IMR-90 (cell line): ENCODE data around the gene MPRIP. TPM values are rescaled to one million over a fixed set of nuclear protein-coding genes. Genes with fewer than 3 reads are reported as not detected.

ENCODE experiments used
- ATAC-seq: fragments of 200-7000 bp; cut with Tn5 transposase; 2 replicates; pipeline ENCODE4 v1.9.1; 2020; ENCODE audit warnings: low read depth, mild to moderate bottlenecking, moderate library complexity
- BruUV-seq: library from RNA; stranded (reverse); fragments of 400-500 nt; replicated peaks from 2 replicates; lab custom pipeline; 2021; lab: Mats Ljungman, UMichigan
- CTCF ChIA-PET: fragments of 300-600 bp; formaldehyde crosslinking; extraction: SDS; loops from one replicate; lab custom pipeline; 2021; ENCODE audit warnings: antibody characterized with exemption; lab: Yijun Ruan, JAX
- POLR2A ChIA-PET: fragments of 300-600 bp; sonication (Branson Sonifier 250); formaldehyde crosslinking; loops from one replicate; lab custom pipeline; 2022; ENCODE audit warnings: antibody characterized with exemption; ENCODE audit not compliant: unreplicated experiment; lab: Charles Lee
- DNase-seq: peaks from one replicate; pipeline ENCODE4 v3.0.0; 2013
- H2AFZ ChIP-seq: replicated peaks from 2 replicates; pipeline ENCODE3; 2013; ENCODE audit warnings: low read length, mild to moderate bottlenecking; ENCODE audit not compliant: poor library complexity
- H2AK5ac ChIP-seq: 2 replicates; pipeline ENCODE4 v1.6.1; 2013; ENCODE audit warnings: low read depth, low read length, inconsistent platforms
- H2AK9ac ChIP-seq: replicated peaks from 2 replicates; pipeline ENCODE3; 2013; ENCODE audit warnings: mild to moderate bottlenecking, low read depth, low read length, moderate library complexity; ENCODE audit not compliant: poor library complexity
- H2BK120ac ChIP-seq: 2 replicates; pipeline ENCODE4 v1.6.1; 2013; ENCODE audit warnings: low read depth, low read length, inconsistent platforms
- H2BK15ac ChIP-seq: 3 replicates; pipeline ENCODE4 v1.6.1; 2013; ENCODE audit warnings: low read depth, low read length, inconsistent platforms
- H2BK20ac ChIP-seq: 2 replicates; pipeline ENCODE4 v1.6.1; 2013; ENCODE audit warnings: low read depth, mild to moderate bottlenecking, inconsistent platforms, low read length, moderate library complexity
- H2BK5ac ChIP-seq: 2 replicates; pipeline ENCODE4 v1.6.1; 2013; ENCODE audit warnings: mild to moderate bottlenecking, low read depth, low read length, inconsistent platforms; ENCODE audit not compliant: poor library complexity, severe bottlenecking
- H3K14ac ChIP-seq: replicated peaks from 2 replicates; pipeline ENCODE4 v1.6.1; 2013; ENCODE audit warnings: low read depth, low read length, inconsistent platforms
- H3K18ac ChIP-seq: 2 replicates; pipeline ENCODE4 v1.6.1; 2013; ENCODE audit warnings: low read depth, low read length, control low read depth
- H3K23ac ChIP-seq: 2 replicates; pipeline ENCODE4 v1.6.1; 2013; ENCODE audit warnings: low read depth, low read length, inconsistent platforms
- H3K27ac ChIP-seq: 2 replicates; pipeline ENCODE4 v1.5.1; 2013; ENCODE audit warnings: mild to moderate bottlenecking, control low read depth, low read length; ENCODE audit not compliant: insufficient read depth
- H3K27me3 ChIP-seq: 2 replicates; pipeline ENCODE4 v1.6.1; 2013; ENCODE audit warnings: low read length; ENCODE audit not compliant: control insufficient read depth, insufficient read depth
- H3K36me3 ChIP-seq: 2 replicates; pipeline ENCODE4 v1.6.1; 2013; ENCODE audit warnings: low read length, mixed read lengths; ENCODE audit not compliant: control insufficient read depth, insufficient read depth
- H3K4ac ChIP-seq: 2 replicates; pipeline ENCODE4 v1.6.1; 2013; ENCODE audit warnings: low read depth, low read length, inconsistent platforms
- H3K4me1 ChIP-seq: 2 replicates; pipeline ENCODE4 v1.6.1; 2013; ENCODE audit warnings: low read length, mixed read lengths; ENCODE audit not compliant: control insufficient read depth, insufficient read depth
- H3K4me2 ChIP-seq: 2 replicates; pipeline ENCODE4 v1.6.1; 2013; ENCODE audit warnings: low read depth, mild to moderate bottlenecking, control low read depth, low read length, moderate library complexity
- H3K4me3 ChIP-seq: 2 replicates; pipeline ENCODE4 v1.5.1; 2013; ENCODE audit warnings: low read depth, mild to moderate bottlenecking, control low read depth, low read length, moderate library complexity; ENCODE audit not compliant: insufficient read depth
- H3K56ac ChIP-seq: 2 replicates; pipeline ENCODE4 v1.6.1; 2013; ENCODE audit warnings: low read length, inconsistent platforms; ENCODE audit not compliant: insufficient read depth; ENCODE audit errors: extremely low read depth
- H3K79me1 ChIP-seq, 2 experiments: 2 replicates each; pipeline ENCODE4 v1.6.1; 2013; ENCODE audit warnings: low read length in 2 of 2, inconsistent platforms in 1 of 2, low read depth in 1 of 2
- H3K9ac ChIP-seq: 2 replicates; pipeline ENCODE4 v1.6.1; 2013; ENCODE audit warnings: low read depth, low read length, control low read depth
- H3K9me1 ChIP-seq: 2 replicates; pipeline ENCODE4 v1.6.1; 2013; ENCODE audit warnings: low read length, inconsistent platforms; ENCODE audit not compliant: insufficient read depth
- H3K9me3 ChIP-seq: 2 replicates; pipeline ENCODE4 v1.6.1; 2013; ENCODE audit warnings: low read length; ENCODE audit not compliant: control insufficient read depth, insufficient read depth
- H4K20me1 ChIP-seq: 2 replicates; pipeline ENCODE4 v1.6.1; 2013; ENCODE audit warnings: low read length, inconsistent platforms; ENCODE audit not compliant: insufficient read depth
- H4K5ac ChIP-seq: 2 replicates; pipeline ENCODE4 v1.6.1; 2013; ENCODE audit warnings: mild to moderate bottlenecking, low read depth, low read length, control low read depth
- H4K8ac ChIP-seq, 2 experiments: 2 replicates each; pipeline ENCODE4 v1.6.1; 2013; ENCODE audit warnings: low read depth in 2 of 2, low read length in 2 of 2, control low read depth in 1 of 2, inconsistent platforms in 1 of 2
- H4K91ac ChIP-seq: 2 replicates; pipeline ENCODE4 v1.6.1; 2013; ENCODE audit warnings: low read depth, low read length, inconsistent platforms; ENCODE audit not compliant: insufficient read depth
- CEBPB ChIP-seq: IDR thresholded peaks from 2 replicates; pipeline ENCODE4 v1.6.1; 2012; ENCODE audit warnings: low read depth, low read length, improper control_type of control experiment
- CHD1 ChIP-seq: IDR thresholded peaks from 2 replicates; pipeline ENCODE4 v1.6.1; 2012; ENCODE audit warnings: low read depth, low read length, improper control_type of control experiment
- CTCF ChIP-seq: conservative IDR thresholded peaks from 2 replicates; pipeline ENCODE4 v1.5.1; 2012; ENCODE audit warnings: mild to moderate bottlenecking, low read depth, low read length, improper control_type of control experiment
- ELK1 ChIP-seq: fragments of 150-350 bp; IDR thresholded peaks from 2 replicates; pipeline ENCODE4 v1.6.1; 2016; ENCODE audit warnings: low read depth, mild to moderate bottlenecking, low read length, moderate library complexity, borderline replicate concordance
- FOS ChIP-seq: fragments of 150-350 bp; IDR thresholded peaks from 2 replicates; pipeline ENCODE4 v1.6.1; 2016; ENCODE audit warnings: low read depth, low read length
- MAZ ChIP-seq: IDR thresholded peaks from 2 replicates; pipeline ENCODE4 v1.6.1; 2012; ENCODE audit warnings: low read depth, mild to moderate bottlenecking, low read length, improper control_type of control experiment, moderate library complexity, borderline replicate concordance
- MXI1 ChIP-seq: IDR thresholded peaks from 2 replicates; pipeline ENCODE4 v1.6.1; 2012; ENCODE audit warnings: low read depth, mild to moderate bottlenecking, low read length, moderate library complexity, borderline replicate concordance
- NFE2L2 ChIP-seq: fragments of 150-350 bp; IDR thresholded peaks from 2 replicates; pipeline ENCODE4 v1.6.1; 2016; ENCODE audit warnings: low read depth, mild to moderate bottlenecking, low read length
- POLR2A ChIP-seq: IDR thresholded peaks from 2 replicates; pipeline ENCODE4 v1.6.1; 2012; ENCODE audit warnings: mild to moderate bottlenecking, low read depth, low read length
- RAD21 ChIP-seq: IDR thresholded peaks from 2 replicates; pipeline ENCODE4 v1.6.1; 2012; ENCODE audit warnings: low read length, improper control_type of control experiment
- RFX5 ChIP-seq: IDR thresholded peaks from 2 replicates; pipeline ENCODE4 v1.8.0; 2012; ENCODE audit warnings: low read depth, mild to moderate bottlenecking, low read length, moderate library complexity
- USF2 ChIP-seq: fragments of 150-350 bp; IDR thresholded peaks from 2 replicates; pipeline ENCODE4 v1.6.1; 2017; ENCODE audit warnings: mild to moderate bottlenecking, antibody characterized with exemption, low read length, low read depth
- WGBS, 2 experiments: methylation state at CpG; one replicate each; pipeline versions ENCODE4 v1.1.5 to v1.1.7; 2013; ENCODE audit warnings: missing lambda C conversion rate in 2 of 2; ENCODE audit not compliant: insufficient read length in 1 of 2; ENCODE audit errors: extremely low coverage in 2 of 2; 5-methylcytosine and 5-hydroxymethylcytosine counted together
- dilution Hi-C: fragments of 300-500 bp; cut with HindIII; formaldehyde crosslinking; loops from one replicate; pipeline ENCODE4 v1.14.3; 2018; ENCODE audit warnings: low sequenced_read_pairs; ENCODE audit not compliant: unreplicated experiment
- in situ Hi-C: fragments of 300-500 bp; cut with MboI; formaldehyde crosslinking; loops from 3 replicates; pipeline ENCODE4 v1.14.3; 2019; ENCODE audit warnings: low sequenced_read_pairs, inconsistent platforms, mixed read lengths
- intact Hi-C: fragments of 100-400 bp; cut with micrococcal nuclease; formaldehyde crosslinking; loops from 2 replicates; pipeline ENCODE4 v1.10.0; 2022
- polyA plus RNA-seq, 3 experiments: library from polyadenylated mRNA; depleted of rRNA; stranded (reverse); fragments of >200 nt; gene quantifications; 2 replicates each; pipeline ENCODE4 v1.2.3, GENCODE V29; 2012; ENCODE audit warnings: low replicate concordance in 1 of 3
- total RNA-seq: library from RNA; depleted of rRNA; stranded (reverse); fragments of >200 nt; gene quantifications from 2 replicates; pipeline ENCODE4 v1.2.3, GENCODE V29; 2012

The MPRIP gene
- total and polyA plus RNA-seq, 2 of the 4 experiments (the other 2 are of a cell fraction), result 111 to 149 TPM

GRCh38 chr17:17239832-17240231 lies 197.6 kb downstream of the MPRIP start (continued):
- no peak for TF ChIP-seq ELK1
- no peak for TF ChIP-seq POLR2A
- TF ChIP-seq NFE2L2, result no peak

GRCh38 chr17:17241656-17242055 lies 199.4 kb downstream of the MPRIP start:
- in situ Hi-C loops, result no loop called here
- TF ChIP-seq CTCF (no peak), NFE2L2 (no peak), FOS (no peak), RFX5 (no peak), MAZ (no peak), ELK1 (no peak), MXI1 (no peak), CHD1 (no peak), USF2 (no peak), RAD21 (no peak), CEBPB (no peak)

More at GRCh38 chr17:17241656-17242055, 199.4 kb downstream of the MPRIP start:
- no peak overlapping the region for H3K14ac ChIP-seq
- no peak overlapping the region for H2AFZ ChIP-seq
- H3K56ac ChIP-seq, result no peak overlapping the region
- H2BK120ac ChIP-seq, result no peak overlapping the region
- H3K79me1 ChIP-seq, result peaks cover 0 to 11% of the 10 kb centered on the region in 2 experiments; a peak in 3 of 4 replicates
- H3K9ac ChIP-seq, result no peak overlapping the region
- CTCF ChIA-PET, result no interaction called here
- no peak overlapping the region for H3K4ac ChIP-seq
- no peaks in the 10 kb centered on the region for H3K9me3 ChIP-seq
- no peak overlapping the region for H3K4me2 ChIP-seq
- no peak overlapping the region for H2BK5ac ChIP-seq
- H3K9me1 ChIP-seq, result 0 out of 2 replicates have a peak, but pooled peaks cover 6% of the 10 kb centered on the region
- H3K4me1 ChIP-seq, result no peaks in the 10 kb centered on the region
- H3K23ac ChIP-seq, result no peak overlapping the region
- no peaks in the 10 kb centered on the region for H3K27me3 ChIP-seq
- H4K5ac ChIP-seq, result no peak overlapping the region
- H4K8ac ChIP-seq, result no peak overlapping the region
- no TSS peak for BruUV-seq
- WGBS, 2 experiments, result 83% methylated on average over 6 of the region's 10 CpGs; no CpG with 5 or more reads in 1 of the 2 experiments
- POLR2A ChIA-PET, result no interaction called here
- H4K91ac ChIP-seq, result no peak overlapping the region
- H2BK20ac ChIP-seq, result no peak overlapping the region
- H2AK9ac ChIP-seq, result no peak overlapping the region
- ATAC-seq (no peak), DNase-seq (no peak)
- peaks cover 6% of the 10 kb centered on the region for H3K36me3 ChIP-seq
- H3K18ac ChIP-seq, result no peak overlapping the region
- intact Hi-C loops (no loop called here), dilution Hi-C loops (no loop called here)
- peaks cover under 1% of the 10 kb centered on the region; the same call in 1 of the 2 replicates for H4K20me1 ChIP-seq
- no peak overlapping the region for H3K4me3 ChIP-seq
- no peak overlapping the region for H2AK5ac ChIP-seq
- no peak overlapping the region for H3K27ac ChIP-seq
- H2BK15ac ChIP-seq, result no peak overlapping the region
